ENCODE measurements around the gene VTA1. TPM values are rescaled to one million over a fixed set of nuclear protein-coding genes. Genes with fewer than 3 reads are reported as not detected.

The VTA1 gene
- total RNA-seq, 4 donors from 2014 or later: 42.2 to 55.0 (median 50.2) TPM

DNA sequence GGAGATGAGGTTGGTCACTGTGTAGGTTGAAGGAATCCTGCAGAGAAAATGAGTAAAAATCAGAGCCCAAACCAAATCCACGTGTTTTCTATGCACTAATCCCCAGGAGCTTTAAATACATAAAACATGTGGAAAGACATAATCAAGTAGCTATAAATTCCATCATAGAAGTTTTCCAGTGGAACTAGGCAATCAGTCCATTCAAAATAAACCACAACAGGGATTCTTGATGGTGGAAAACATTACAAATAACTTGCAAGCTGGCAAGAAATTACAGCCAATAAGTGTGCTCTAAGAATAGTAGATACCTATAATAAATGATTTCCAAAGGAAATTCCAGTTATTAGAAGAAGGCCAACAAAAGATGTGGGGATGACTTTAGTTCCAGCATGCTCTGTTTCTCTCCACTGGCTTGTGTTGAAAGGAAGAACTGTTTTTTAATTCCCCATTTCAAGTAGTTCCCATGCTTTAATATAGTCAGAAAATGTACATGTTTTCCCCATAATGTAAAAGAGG, 104.9 kb downstream of the VTA1 start:
- intact Hi-C loops (cut with DNase I): no loop called here
- Histone ChIP-seq H3K4me3 (no peak overlapping the region), H3K27ac (no peak overlapping the region), H3K9me3 (no peaks in the 10 kb centered on the region), H3K4me1 (no peaks in the 10 kb centered on the region), H3K36me3 (no peaks in the 10 kb centered on the region), H3K27me3 (no peaks in the 10 kb centered on the region)
- 32 to 33% methylated on average over 1 of the region's 1 CpG for WGBS, 2 donors
- no peak for DNase-seq
- TF ChIP-seq CTCF (IDR thresholded peaks at IDR 0.05): no peak
- TF ChIP-seq POLR2A (IDR thresholded peaks at IDR 0.05): no peak

DNA sequence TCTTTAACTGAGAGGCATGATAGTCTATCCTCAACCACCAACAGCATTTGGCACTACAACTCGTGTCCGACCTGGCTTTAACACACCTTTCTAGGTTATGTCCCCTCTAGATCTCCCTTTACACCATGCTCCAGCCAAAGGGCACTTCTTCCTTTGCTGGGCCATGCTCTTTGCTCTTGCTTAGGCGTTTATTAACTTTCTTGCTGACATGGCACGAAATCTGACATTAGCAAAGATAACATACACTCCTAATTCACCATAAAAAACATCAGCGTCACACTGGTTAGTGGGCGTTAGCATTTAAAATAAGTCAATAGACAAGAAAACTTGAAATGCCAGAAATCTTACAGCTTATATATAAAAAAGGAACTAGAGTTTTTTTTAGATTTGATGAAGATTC, 107.5 kb downstream of the VTA1 start:
- Histone ChIP-seq H3K27ac (no peak overlapping the region), H3K4me1 (no peaks in the 10 kb centered on the region), H3K27me3 (no peaks in the 10 kb centered on the region), H3K36me3 (no peaks in the 10 kb centered on the region), H3K9me3 (no peaks in the 10 kb centered on the region), H3K4me3 (no peak overlapping the region)
- no peak for DNase-seq
- WGBS, 2 donors: 79 to 85% methylated on average over 6 of the region's 6 CpGs
- TF ChIP-seq POLR2A (IDR thresholded peaks at IDR 0.05) (no peak), CTCF (IDR thresholded peaks at IDR 0.05) (no peak)
- intact Hi-C loops (cut with DNase I): no loop called here

- Histone ChIP-seq H3K36me3 (no peaks in the 10 kb centered on the region), H3K4me3 (no peak overlapping the region), H3K9me3 (no peaks in the 10 kb centered on the region), H3K4me1 (no peaks in the 10 kb centered on the region), H3K27me3 (no peaks in the 10 kb centered on the region), H3K27ac (no peak overlapping the region)
- intact Hi-C loops (cut with DNase I): no loop called here
- 48 to 55% methylated on average over 2 of the region's 2 CpGs for WGBS, 2 donors
- DNase-seq: no peak
- no peak for TF ChIP-seq CTCF (IDR thresholded peaks at IDR 0.05)
- TF ChIP-seq POLR2A (IDR thresholded peaks at IDR 0.05): no peak
Observed at GRCh38 chr6:142255785-142256184, 108.7 kb downstream of the VTA1 start.

DNA sequence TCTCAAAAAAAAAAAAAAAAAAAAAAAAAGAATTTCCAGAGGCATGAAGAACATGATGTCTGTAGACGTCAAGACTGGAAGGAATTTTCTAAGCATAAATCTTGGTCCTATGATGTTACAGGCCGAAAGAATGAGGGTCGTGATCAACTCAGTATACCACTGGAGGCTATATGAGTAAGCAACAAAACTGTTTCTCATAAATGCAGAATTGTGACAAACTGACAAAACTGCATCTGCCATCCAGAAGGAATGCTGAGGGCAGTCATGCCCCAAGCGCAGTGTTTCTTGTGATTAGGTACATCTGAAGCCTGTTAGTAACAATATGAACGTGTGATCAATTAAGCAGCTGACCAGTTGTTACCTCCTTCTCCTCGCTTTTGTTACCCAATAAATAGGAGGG, 111.2 kb downstream of the VTA1 start:
- intact Hi-C loops (cut with DNase I): no loop called here
- Histone ChIP-seq H3K36me3 (no peaks in the 10 kb centered on the region), H3K27ac (no peak overlapping the region), H3K4me1 (no peaks in the 10 kb centered on the region), H3K27me3 (no peaks in the 10 kb centered on the region), H3K9me3 (no peaks in the 10 kb centered on the region), H3K4me3 (no peak overlapping the region)
- no peak for DNase-seq
- 86 to 91% methylated on average over 6 of the region's 6 CpGs for WGBS, 2 donors
- no peak for TF ChIP-seq CTCF (IDR thresholded peaks at IDR 0.05)
- no peak for TF ChIP-seq POLR2A (IDR thresholded peaks at IDR 0.05)

DNA sequence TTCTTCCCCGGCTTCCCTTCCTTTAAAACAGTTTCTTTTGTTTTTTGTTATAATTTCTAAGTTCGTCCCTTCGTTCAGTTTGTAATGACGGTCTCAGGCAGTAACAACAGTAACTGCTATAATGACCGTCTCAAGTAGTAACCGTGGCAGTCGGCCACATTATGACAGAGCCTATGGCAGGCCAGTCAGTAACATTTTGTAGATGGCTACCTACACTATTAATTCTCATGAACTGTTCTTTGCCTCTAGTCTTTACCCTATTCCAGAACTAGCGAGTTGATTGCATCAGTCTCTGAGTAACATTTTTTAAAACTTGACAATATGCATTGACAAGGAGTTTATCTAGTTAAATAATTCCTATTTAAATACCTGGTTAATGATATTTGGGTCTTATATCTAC, 111.7 kb downstream of the VTA1 start:
- no peaks in the 10 kb centered on the region for H3K4me1 ChIP-seq
- H3K4me3 ChIP-seq: no peak overlapping the region
- no peaks in the 10 kb centered on the region for H3K9me3 ChIP-seq
- TF ChIP-seq POLR2A (IDR thresholded peaks at IDR 0.05) (no peak), CTCF (IDR thresholded peaks at IDR 0.05) (no peak)
- WGBS, 2 donors: 85 to 92% methylated on average over 8 of the region's 8 CpGs
- H3K27me3 ChIP-seq: no peaks in the 10 kb centered on the region
- no peak overlapping the region for H3K27ac ChIP-seq
- no peak for DNase-seq
- intact Hi-C loops (cut with DNase I): no loop called here
- H3K36me3 ChIP-seq: no peaks in the 10 kb centered on the region

Measured in esophagus squamous epithelium (tissue), 5 donors.